A673 (cell line): ENCODE measurements around the gene GM2A. TPM values are rescaled to one million over a fixed set of nuclear protein-coding genes. Genes with fewer than 3 reads are reported as not detected.

Experiments used
- BruUV-seq: library from RNA; stranded (reverse); fragments of 400-500 nt; replicated peaks from 2 replicates; lab custom pipeline; 2021; lab: Mats Ljungman, UMichigan
- CTCF ChIA-PET: fragments of 300-600 bp; sonication (Branson Sonifier 250); formaldehyde crosslinking; loops from one replicate; lab custom pipeline; 2022; ENCODE audit warnings: antibody characterized with exemption; lab: Charles Lee
- POLR2A ChIA-PET: fragments of 300-600 bp; sonication (Branson Sonifier 250); formaldehyde crosslinking; loops from one replicate; lab custom pipeline; 2022; ENCODE audit warnings: antibody characterized with exemption; ENCODE audit not compliant: low non-redundant PET; lab: Charles Lee
- DNase-seq: peaks from one replicate; pipeline ENCODE4 v3.0.0-alpha.2; 2015; ENCODE audit warnings: low spot score
- H3K27ac ChIP-seq: fragments of 200-600 bp; sonication (generic); 2 replicates; pipeline ENCODE4 v1.5.1; 2016; ENCODE audit warnings: mixed run types, low read depth, mild to moderate bottlenecking, mixed read lengths, antibody characterized with exemption, low read length; ENCODE audit not compliant: poor library complexity, severe bottlenecking
- H3K27me3 ChIP-seq: fragments of 200-600 bp; sonication (generic); replicated peaks from 2 replicates; pipeline ENCODE4 v1.6.1; 2017; ENCODE audit warnings: mixed run types, low read depth, mild to moderate bottlenecking, mixed read lengths, antibody characterized with exemption, low read length; ENCODE audit not compliant: insufficient read depth, poor library complexity
- H3K36me3 ChIP-seq: fragments of 200-600 bp; sonication (generic); 2 replicates; pipeline ENCODE4 v1.6.1; 2016; ENCODE audit warnings: mixed run types, mild to moderate bottlenecking, mixed read lengths, antibody characterized with exemption, low read length; ENCODE audit not compliant: insufficient read depth, poor library complexity, severe bottlenecking
- H3K4me1 ChIP-seq: fragments of 200-600 bp; sonication (generic); 2 replicates; pipeline ENCODE4 v1.6.1; 2017; ENCODE audit warnings: mixed run types, mild to moderate bottlenecking, mixed read lengths, antibody characterized with exemption, low read length; ENCODE audit not compliant: insufficient read depth, poor library complexity, severe bottlenecking
- H3K4me3 ChIP-seq: fragments of 200-600 bp; sonication (generic); 2 replicates; pipeline ENCODE4 v1.5.1; 2016; ENCODE audit warnings: low read depth, mixed run types, mild to moderate bottlenecking, mixed read lengths, low read length; ENCODE audit not compliant: poor library complexity, severe bottlenecking
- H3K9me3 ChIP-seq: fragments of 200-600 bp; sonication (generic); 2 replicates; pipeline ENCODE4 v1.6.1; 2016; ENCODE audit warnings: mixed run types, low read depth, mild to moderate bottlenecking, mixed read lengths, antibody characterized with exemption, low read length; ENCODE audit not compliant: poor library complexity, severe bottlenecking
- CTCF ChIP-seq: fragments of 300-800, 200-600 bp; sonication (generic); conservative IDR thresholded peaks from 2 replicates; pipeline ENCODE4 v1.5.1; 2017; ENCODE audit warnings: low read depth, mild to moderate bottlenecking, antibody characterized with exemption, low read length, moderate library complexity, mixed read lengths
- EZH2 ChIP-seq: fragments of 200-600 bp; sonication (generic); IDR thresholded peaks from 2 replicates; pipeline ENCODE4 v1.6.1; 2017; ENCODE audit warnings: borderline replicate concordance, low read depth, mild to moderate bottlenecking, mixed read lengths, antibody characterized with exemption, low read length; ENCODE audit not compliant: poor library complexity, severe bottlenecking
- intact Hi-C: fragments of 100-400 bp; cut with micrococcal nuclease; formaldehyde crosslinking; loops from one replicate; pipeline ENCODE4 v1.10.0; 2022; ENCODE audit not compliant: unreplicated experiment
- total RNA-seq: library from RNA; stranded (reverse); gene quantifications from 2 replicates; pipeline ENCODE4 v1.2.3, GENCODE V29; 2021

GM2A gene
- total RNA-seq, 1 experiment from 2014 or later = 3.5 TPM

GRCh38 chr5:151315998-151316597, 63.1 kb downstream of the GM2A start:
- DNase-seq = peak; percentile 64
- Histone ChIP-seq H3K36me3 (no peaks in the 10 kb centered on the region), H3K9me3 (no peaks in the 10 kb centered on the region), H3K27me3 (no peaks in the 10 kb centered on the region), H3K4me1 (no peaks in the 10 kb centered on the region), H3K27ac (no peak overlapping the region), H3K4me3 (no peak overlapping the region)
- intact Hi-C loops = loop anchor here (10.0 kb wide), 1 partner anchor 339 kb away; no protein-coding TSS in a partner anchor
- CTCF ChIA-PET = interaction anchor here (1.0 to 1.5 kb wide), 4 partner anchors 12 to 336 kb away, joined by 3 to 6 read pairs (median 4); partner anchors contain the start of gene SLC36A3
- POLR2A ChIA-PET = no interaction called here
- TF ChIP-seq EZH2 = no peak
- peak; percentile 93 for TF ChIP-seq CTCF
- BruUV-seq = no TSS peak

- BruUV-seq = no TSS peak
- no peak for DNase-seq
- TF ChIP-seq CTCF = no peak
- no peak for TF ChIP-seq EZH2
Measured at GRCh38 chr5:151317871-151318270, 64.9 kb downstream of the GM2A start.

GRCh38 chr5:151318850-151319732, 66.1 kb downstream of the GM2A start:
- H3K27ac ChIP-seq = no peak overlapping the region
- no TSS peak for BruUV-seq
- no peaks in the 10 kb centered on the region for H3K4me1 ChIP-seq
- no peak for DNase-seq
- no peaks in the 10 kb centered on the region for H3K36me3 ChIP-seq
- intact Hi-C loops = loop anchor here (10.0 kb wide), 1 partner anchor 336 kb away; no protein-coding TSS in a partner anchor
- no peak overlapping the region for H3K4me3 ChIP-seq
- no peaks in the 10 kb centered on the region for H3K9me3 ChIP-seq
- POLR2A ChIA-PET = no interaction called here
- CTCF ChIA-PET = no interaction called here
- no peaks in the 10 kb centered on the region for H3K27me3 ChIP-seq
- TF ChIP-seq EZH2 (no peak), CTCF (no peak)

More at GRCh38 chr5:151317871-151318270, 64.9 kb downstream of the GM2A start:
- Histone ChIP-seq H3K9me3 (no peaks in the 10 kb centered on the region), H3K27me3 (no peaks in the 10 kb centered on the region), H3K4me1 (no peaks in the 10 kb centered on the region), H3K27ac (no peak overlapping the region), H3K4me3 (no peak overlapping the region), H3K36me3 (no peaks in the 10 kb centered on the region)
- intact Hi-C loops = loop anchor here (10.0 kb wide), 1 partner anchor 337 kb away; no protein-coding TSS in a partner anchor
- CTCF ChIA-PET = no interaction called here
- POLR2A ChIA-PET = no interaction called here

Other genes starting within 250 kb of the GM2A start
- 0.19 and 0.24 TPM in 2 replicates for gene GPX3, start 232.6 kb upstream of the GM2A start, total RNA-seq
- 33.3 and 37.3 TPM in 2 replicates for gene TNIP1, start 172.2 kb upstream of the GM2A start, total RNA-seq
- 95.9 and 130 TPM in 2 replicates for gene ANXA6, start 95.4 kb upstream of the GM2A start, total RNA-seq
- 0.52 TPM in 1 of 2 replicates, not detected in the other for gene CCDC69, start 29.1 kb upstream of the GM2A start, total RNA-seq
- gene SLC36A3, start 50.6 kb downstream of the GM2A start, total RNA-seq = not detected in 2 replicates
- gene SLC36A2, start 94.4 kb downstream of the GM2A start, total RNA-seq = not detected in 2 replicates
- gene SLC36A1, start 194.4 kb downstream of the GM2A start, total RNA-seq = 8.8 and 12.5 TPM in 2 replicates